Stimulated activated CD8-positive, alpha-beta memory T cell treated with anti-CD3 and anti-CD28 coated beads, Interleukin-7, amount 100 ng/mL, for 24 hours (primary cell): Measurements from ENCODE around the gene TRIM2.
"Not testable (repeated sequence)": the region's sequence is repeated elsewhere in the genome, so short reads cannot be mapped to it uniquely, and the experiment has no call there.

Source experiments
- DNase-seq: peaks from one replicate; pipeline ENCODE4 v3.0.0-alpha.2; 2020; ENCODE audit warnings: low read depth

TRIM2 gene

DNA sequence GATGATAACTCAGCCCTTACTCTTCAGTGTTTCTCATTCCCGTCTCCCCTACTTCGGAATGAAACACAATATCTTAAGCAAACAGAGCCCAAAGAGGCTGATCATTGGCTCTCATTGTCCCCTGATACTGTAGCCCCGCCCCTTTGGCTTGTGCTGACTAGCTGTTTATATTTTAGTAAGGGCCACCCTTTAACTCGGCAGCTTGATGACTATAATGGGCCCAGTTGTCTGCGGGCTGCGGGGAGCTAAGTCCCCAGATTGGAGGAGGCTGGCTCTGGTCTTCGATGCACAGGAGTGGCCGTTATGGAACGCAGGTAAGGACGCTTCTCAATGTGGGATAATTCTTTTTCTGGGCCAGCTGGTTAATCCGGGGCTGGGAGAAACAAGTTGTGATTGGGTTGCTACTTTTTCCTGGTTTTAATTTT lies at the start of gene TRIM2:
TSS of gene TRIM2 (plus strand) at position 197 of the 425 bp plus-strand sequence. CDS start at position 285, 88 bp downstream.
- DNase-seq = no peak

DNA sequence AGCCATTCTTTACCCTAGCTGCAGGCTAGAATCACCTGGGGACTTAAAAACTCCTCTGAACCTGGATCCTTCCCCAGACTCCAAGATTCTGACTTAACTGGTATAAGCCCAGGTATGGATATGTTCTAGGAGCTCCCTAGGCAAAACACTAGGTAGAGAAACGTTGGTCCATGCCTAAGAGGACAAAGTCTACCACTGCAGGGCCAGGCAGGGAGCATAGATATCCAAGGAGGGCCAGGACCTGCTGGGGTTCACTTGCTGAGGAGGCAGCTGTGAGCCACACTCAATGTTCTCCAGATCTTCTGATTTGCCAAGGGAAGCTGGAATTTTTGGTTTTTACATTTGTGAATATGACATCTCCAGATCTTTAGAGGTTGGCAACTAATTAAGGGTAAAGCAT lies 48.6 kb upstream of the TRIM2 start:
- DNase-seq = no peak

DNA sequence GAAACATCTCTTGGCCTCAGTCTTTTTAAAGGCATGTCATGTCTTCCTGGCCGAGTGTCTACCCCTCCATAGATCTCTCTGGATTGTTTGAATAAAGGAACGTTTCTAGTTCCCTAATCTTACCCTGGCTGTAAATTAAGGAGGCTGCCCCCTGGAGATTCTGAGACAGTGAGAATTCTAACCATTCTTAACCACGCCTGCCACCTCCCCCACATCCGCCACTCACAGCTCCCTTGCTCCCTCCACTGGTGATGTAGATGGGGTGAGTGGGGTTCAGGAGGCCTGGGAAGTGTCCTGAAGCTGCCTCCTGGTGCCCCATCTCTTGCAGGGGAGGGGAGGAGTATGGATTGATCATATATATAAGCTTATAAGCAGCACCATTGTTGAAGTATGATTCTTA lies 48.0 kb upstream of the TRIM2 start:
- DNase-seq = no peak

DNA sequence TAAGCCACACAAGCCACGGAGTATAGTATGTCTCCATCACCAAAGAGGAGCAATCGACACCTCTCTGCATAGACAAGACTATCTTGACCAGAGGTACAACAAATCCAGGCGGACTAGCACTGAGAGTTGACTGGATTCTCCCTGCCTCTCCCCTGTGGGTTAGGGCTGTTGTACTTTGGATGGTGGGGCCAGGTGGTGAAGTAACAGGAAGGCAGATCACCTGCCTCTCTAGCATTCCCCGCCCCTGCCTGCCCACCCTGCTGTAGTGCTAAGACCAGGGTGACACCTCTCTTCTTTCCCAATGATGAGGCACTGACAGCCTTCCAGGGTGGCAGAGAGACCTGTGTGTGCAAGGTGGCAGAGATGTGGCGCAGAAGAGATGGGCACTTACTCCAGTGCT lies 47.5 kb upstream of the TRIM2 start:
- DNase-seq = no peak

DNA sequence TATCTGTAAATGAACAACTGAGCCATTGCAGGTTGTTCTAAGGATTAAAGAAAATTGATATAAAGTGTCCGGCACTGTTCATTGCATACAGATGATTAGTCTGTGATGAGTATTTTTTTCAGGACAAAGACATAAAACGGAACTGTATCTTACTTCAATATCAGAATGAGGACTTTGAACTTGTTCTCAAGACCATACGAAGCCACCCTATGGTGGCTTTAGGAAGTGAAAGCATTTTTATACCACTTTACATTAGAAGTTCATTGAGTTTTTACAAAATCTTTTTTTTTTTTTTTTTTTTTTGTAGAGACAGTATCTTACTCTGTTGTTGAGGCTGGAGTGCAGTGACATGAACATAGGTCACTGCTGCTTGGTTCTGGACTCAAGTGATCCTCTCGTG lies 45.2 kb upstream of the TRIM2 start:
- DNase-seq = no peak

DNA sequence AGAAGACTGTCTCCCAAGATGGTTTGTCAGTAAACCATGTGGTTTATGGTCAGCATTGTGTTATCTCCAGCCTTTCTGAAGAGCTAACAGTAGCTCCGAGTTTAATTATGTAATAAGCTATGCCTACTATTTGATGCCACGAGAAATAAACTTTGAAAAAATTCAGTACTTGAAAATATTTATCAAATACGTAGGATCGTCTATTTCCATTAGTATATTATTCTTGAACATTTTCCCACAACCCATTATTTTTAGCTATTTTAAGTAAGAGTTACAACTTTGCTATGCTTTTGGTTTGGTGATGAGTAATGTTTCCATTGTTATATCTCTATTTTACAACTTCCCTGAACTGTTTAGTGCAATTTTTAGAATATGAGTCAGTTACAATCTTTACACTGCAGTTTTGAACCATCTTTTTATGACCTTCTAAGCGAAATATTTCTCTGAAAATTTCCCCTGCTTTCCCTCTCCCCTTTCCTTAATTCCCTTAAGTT lies 44.5 kb upstream of the TRIM2 start:
- DNase-seq = no peak

DNA sequence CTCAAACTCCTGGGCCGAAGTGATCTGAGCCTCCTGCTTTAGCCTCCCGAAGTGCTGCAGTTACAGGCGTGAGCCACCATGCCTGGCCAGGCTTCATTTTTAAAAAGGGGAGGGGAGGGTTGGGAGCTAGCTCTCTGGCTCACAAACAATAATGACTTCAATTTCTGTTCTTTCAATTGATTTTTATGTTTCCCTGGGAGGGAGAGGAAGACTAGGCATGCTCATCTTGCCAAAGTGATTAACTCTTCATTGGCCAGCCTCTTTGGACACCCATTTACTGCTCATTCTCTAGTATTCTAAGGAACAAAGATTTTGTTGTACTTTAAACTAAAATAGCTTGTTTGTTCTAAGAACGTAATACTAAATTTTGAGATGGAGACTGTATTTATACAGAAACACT lies 43.4 kb upstream of the TRIM2 start:
- no peak for DNase-seq

DNA sequence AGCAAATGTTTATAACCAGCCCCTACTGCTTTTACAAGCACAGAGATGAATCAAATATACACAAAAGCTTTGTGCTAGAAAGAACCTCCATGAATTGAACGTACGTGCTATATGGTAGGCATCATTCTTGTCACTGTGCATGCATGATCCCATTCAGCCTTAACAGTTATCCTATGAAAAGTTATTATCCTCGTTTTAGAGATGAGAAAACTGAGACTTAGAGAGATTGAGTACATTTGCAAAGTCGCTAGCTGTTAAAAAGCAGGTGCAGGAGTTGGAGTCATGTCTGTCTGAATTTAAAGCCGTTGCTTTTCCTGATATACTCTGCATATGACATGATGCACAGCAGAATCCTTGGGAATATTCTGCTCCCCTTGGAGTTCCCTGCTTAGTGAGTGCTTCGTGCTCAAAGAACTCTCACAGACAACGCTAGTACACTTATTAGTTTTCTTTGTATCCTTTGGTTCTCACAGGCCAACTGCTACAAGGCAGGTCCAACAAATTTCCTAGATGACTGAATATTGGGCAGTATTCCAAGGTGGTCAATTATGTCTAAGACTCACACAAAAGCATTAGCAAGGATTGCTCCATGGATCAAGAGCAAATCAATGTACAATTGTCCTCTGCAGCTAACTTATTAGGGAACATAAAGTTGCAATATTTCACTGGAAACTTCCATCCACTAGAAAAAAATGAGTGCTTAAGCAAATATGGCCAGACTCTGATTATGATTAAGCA lies 42.8 kb upstream of the TRIM2 start:
- DNase-seq = no peak

DNA sequence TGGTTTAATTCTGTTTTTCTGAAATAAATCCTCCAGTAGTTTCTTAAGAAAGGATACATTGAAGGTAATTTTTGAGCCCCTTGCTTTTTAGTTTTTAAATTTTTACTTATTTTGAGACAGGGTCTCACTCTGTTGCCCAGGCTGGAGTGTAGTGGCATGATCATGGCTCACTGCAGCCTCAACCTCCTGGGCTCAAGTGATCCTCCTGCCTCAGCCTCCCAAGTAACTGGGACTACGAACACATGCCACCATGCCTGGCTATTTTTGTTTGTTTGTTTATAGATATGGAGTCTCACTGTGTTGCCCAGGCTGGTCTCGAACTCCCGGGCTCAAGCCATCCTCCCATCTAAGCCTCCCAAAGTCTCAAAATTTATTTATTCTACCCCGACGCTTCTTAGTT lies 39.0 kb upstream of the TRIM2 start:
- DNase-seq = not testable (repeated sequence)

DNA sequence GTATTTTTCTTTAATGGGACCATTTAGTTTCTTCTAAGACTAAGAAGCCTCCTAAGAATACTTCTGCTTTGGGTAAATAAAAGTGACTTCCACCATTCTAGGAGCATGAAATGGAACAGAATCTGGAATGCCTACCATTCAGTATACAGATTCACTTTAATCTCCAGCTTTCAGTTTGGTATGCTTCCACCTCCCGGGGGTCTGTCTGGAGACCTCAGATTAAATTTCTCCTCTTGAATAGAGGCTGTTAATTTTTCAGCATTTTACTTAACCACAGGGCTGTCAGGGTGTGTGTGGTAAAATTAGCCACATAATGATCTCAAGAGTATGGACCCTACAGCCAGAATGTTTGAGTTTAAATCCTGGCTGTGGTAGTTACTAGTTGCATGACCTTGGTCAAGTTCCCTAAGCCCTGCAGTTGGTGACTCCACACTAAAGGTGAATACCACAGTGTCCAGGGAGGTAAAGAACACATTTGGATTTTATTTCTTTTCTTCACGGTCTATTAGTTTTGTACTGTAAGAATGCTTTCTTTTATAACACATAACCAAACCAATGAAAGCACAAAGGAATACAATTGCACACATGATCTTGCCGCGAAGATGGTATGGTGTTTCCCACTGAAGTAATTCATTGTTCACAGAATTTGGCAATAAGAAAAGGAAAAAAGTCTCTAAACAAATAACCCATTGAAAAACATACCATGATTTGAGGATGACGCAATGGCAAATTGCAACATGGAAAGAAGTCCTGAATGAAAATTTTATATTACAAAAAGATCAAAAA lies 37.3 kb upstream of the TRIM2 start:
- DNase-seq = no peak

DNA sequence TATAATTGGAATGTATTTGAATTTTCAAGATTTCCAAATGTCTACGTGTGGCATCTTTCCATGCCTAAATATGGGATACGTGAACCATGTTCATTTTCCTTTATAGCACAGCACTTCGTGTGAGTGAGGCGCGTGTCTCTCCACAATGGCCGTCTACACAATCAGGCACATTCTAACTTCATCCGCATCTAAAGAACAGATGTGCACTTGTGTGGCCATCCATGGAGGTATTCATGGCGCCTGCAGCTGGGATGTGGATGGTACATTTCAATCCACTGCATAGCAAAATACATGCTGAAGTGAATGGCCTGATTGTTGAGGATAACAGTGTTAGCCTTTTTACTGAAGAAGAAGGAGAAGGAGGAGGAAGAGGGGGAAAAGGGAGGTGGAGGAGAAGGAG lies 34.5 kb upstream of the TRIM2 start:
- DNase-seq = no peak

DNA sequence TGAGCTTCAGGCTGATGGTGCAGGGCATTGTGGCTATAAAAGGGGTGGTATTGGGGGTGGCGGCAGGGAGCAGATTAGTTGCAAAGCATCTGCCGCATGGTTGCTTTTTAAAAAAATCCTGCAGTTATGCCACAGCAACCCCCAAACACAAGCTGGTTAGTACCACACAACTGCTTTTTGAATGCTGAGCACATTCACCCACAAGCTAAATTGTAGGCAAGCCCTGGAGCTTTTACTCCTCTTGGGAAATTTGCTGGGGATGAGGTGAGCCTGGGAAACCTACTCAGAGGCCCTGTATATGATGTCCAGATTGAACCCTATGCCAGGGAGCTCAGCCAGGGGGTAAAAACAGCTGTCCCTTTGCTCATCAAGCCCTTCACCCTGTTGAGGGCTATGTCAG lies 33.8 kb upstream of the TRIM2 start:
- no peak for DNase-seq

DNA sequence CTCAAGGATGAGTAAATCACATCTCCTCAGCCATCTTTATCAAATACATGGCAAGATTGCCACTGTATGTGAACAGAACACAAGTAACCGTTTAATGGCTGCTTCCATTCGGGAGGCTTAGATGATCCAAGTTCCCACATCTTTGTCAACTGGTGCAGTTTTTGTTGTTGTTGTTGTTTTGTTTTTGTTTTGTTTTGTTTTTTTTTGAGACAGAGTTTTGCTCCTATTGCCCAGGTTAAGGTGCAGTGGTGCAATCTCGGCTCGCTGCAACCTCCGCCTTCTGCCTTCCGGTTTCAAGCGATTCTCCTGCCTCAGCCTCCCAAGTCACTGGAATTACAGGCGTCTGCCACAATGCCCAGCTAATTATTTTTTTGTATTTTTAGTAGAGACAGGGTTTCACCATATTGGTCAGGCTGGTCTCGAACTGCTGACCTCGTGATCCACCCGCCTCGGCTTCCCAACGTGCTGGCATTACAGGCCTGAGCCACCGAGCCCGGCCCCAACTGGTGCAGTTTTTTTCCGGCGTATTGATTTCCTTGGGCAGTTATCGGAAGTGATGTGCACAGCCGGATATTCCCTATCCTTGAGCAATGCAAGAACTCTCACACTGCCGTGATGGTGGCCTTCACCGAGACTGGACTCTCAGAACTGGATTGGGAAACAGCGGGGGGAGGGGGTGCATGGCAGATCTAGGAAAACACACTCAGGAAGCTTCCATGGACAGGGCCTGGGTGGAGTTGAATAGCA lies 29.2 kb upstream of the TRIM2 start:
- no peak for DNase-seq

DNA sequence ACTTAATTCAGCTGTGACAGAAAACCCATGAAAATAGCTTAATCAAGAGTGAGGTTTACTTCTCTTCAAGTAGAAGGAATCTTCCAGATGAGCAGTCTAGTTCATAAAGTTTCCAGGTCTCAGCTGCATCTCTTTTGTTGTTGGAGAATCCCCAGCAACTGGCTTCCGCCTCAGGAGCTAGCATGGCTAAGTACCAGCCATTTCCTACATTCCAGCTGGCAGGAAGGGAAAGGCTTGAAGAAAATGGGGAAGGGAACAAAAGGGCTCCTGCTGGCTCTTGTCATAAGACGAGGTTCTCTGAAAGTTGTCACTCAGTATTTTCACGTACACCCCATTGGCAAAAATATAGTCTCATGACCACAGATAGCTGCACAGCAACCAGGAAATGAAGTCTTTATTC lies 27.3 kb upstream of the TRIM2 start:
- no peak for DNase-seq

DNA sequence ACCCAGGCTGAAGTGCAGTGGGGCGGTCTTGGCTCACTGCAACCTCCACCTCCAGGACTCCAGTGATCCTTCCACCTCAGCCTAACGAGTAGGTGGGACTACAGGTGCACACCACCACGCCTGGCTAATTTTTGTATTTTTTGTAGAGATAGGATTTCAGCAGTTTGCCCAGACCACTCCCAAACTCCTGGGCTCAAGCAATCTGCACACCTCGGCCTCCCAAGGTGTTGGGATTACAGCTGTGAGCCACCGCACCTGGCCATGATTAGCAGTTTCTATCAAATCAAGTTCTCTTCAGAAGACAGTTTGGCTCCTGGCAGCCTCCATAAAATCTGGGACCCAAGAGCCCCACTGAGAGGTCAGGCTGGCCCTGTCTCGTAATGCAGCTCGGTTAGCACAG lies 26.4 kb upstream of the TRIM2 start:
- no peak for DNase-seq

DNA sequence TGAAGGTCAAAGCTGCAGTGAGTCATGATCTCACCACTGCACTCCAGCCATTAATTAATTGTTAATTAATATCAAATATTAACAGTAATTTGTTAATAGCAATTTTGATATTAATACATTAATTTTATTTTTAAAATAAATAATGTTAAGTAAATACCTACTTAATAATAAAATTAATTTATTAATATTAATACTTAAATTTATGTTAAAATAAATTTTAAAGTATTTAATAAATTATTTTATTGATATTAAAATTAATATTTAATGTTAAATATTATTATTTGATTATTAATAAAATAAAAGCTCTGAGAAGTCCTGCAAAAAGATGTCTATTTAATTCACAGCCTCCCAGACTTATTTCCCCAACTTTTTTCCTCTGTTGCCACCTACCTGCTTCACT lies 25.1 kb upstream of the TRIM2 start:
- DNase-seq = no peak

DNA sequence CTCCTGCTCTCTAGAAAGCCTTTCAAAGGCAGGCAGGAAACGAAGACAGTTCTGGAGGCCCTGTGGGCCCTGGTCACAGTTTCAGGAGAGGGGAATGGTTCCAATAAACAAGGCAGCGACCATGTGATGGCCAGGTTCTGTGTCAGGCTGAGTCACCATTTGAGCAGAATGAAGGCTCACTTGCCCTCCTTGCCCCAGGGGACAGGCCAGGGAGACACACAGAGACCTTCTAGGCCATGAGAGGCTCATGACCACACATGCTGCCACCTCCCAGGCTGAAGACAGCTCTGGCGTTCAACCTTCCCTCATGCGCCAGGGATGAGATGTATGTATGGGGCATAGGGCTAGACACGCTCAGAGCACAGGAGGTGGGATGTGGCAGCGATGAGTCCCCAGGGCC lies 22.9 kb upstream of the TRIM2 start:
- DNase-seq = no peak

DNA sequence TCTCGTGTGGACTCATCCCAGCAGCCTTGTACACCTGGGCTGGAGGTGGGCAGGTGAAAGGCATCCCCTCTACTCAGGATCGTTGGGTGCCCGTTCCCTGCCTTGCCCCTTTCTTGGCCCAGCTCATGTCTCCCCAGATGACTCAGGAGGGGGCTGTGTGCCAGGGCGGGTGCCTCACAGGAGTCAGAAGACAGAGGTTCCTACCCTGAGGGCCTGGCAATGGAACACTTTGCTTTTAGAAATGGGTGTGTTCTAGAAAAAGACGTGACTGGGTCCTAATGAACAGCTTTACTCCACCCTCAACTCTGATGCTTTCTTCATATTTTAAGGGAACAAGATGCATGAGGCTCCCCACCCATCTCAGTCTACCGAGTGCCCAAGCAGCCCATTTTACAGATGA lies 22.5 kb upstream of the TRIM2 start:
- no peak for DNase-seq

DNA sequence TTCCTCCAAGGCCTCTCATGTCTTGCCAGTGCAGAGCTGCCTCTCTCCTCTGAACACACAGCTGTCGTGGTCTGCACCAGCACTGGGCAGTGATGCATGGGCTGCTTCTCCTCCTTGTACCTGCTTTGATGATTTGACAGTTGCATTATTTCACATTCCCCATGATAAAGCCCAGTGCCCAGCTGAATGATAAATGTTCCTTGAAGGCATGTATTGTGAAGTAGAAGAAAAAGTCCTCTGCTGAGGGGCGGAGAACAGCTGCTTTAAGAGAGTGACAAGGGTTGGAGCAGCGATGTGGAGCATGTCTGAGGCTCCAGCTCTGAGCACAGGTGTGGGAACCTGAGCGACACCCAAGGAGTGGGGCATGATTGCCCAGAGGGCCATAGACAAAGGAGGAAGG lies 21.1 kb upstream of the TRIM2 start:
- DNase-seq = no peak

DNA sequence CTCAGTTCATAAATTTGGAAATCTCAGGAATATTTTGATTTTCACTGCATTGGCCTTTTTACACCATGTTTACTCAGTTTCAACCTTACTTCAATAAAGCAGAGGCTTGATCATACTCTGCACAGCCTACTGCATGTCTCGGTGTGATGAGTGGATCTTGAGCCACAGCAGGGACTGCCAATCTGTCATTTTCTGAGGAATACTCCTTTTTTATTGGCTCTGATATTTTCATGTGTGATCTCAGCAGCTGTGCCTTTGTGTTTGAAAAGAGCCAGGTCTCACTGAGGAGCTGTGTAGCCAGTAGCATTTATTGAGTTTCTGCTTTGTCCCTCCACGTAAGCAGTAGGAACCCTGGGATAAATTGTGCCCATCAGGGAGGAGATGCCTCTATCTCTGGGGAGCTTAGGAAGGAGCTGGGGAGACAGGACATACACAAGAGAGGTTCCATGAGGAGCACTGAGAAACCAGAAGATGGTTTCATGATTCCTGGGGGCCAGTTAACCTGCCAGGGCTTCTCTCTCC lies 18.9 kb upstream of the TRIM2 start:
- no peak for DNase-seq

DNA sequence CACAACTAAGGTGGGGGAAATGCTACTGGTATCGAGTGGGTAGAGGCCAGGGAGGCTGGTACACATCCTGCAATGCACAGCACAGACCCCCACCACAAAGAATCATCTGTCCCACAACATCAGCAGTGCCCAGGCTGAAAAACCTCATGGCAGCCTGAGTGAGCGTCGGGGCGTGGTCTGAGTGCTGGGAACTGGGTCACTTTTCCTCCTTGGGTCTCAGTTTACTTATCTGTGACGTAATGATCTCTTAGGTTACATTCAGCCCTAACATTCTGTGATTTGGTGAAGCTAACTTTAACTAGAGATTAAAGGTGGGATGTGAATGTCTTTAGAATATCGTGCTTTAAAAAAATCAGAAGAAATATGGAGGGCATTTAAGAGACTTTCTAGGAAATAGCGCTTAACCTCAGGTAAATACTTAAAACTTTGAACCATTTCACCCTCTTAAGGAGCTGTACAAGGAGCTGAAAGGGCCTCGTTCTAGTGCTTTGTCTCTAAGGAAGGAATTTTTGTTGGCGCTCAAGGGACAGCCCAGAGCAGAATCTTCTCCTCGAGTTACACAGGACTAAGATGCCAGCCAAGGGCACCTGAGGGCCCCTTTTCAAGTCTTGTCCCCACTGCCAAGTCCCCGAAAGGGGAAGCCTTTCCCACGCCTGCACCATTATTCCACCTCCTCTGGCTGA lies 18.1 kb upstream of the TRIM2 start:
- no peak for DNase-seq
